HG03175 (cell line): ENCODE results near the gene OSBP2.
"Not testable (repeated sequence)": the region's sequence is repeated elsewhere in the genome, so short reads cannot be mapped to it uniquely, and the experiment has no call there.

Source experiments
- ATAC-seq: cut with Tn5 transposase; IDR thresholded peaks from one replicate; pipeline ENCODE4 v1.9.1; 2021; ENCODE audit warnings: mild to moderate bottlenecking, moderate library complexity; ENCODE audit not compliant: unreplicated experiment

The OSBP2 gene

GRCh38 chr22:30718491-30718890 lies 23.8 kb downstream of the OSBP2 start:
- no peak for ATAC-seq

- ATAC-seq, result no peak
Measured at GRCh38 chr22:30718938-30719337, 24.3 kb downstream of the OSBP2 start.

- no peak for ATAC-seq
Measured at GRCh38 chr22:30720263-30720837, 25.7 kb downstream of the OSBP2 start.

- no peak for ATAC-seq
Measured at GRCh38 chr22:30721741-30722140, 27.1 kb downstream of the OSBP2 start.

GRCh38 chr22:30728826-30729225 lies 34.2 kb downstream of the OSBP2 start:
- ATAC-seq, result no peak

- ATAC-seq, result no peak
Measured at GRCh38 chr22:30731658-30732057, 37.0 kb downstream of the OSBP2 start.

GRCh38 chr22:30732426-30732825 lies 37.8 kb downstream of the OSBP2 start:
- no peak for ATAC-seq

- no peak for ATAC-seq
Measured at GRCh38 chr22:30733181-30733631, 38.5 kb downstream of the OSBP2 start.

- ATAC-seq, result not testable (repeated sequence)
Measured at GRCh38 chr22:30740007-30740406, 45.3 kb downstream of the OSBP2 start.

- not testable (repeated sequence) for ATAC-seq
Measured at GRCh38 chr22:30740511-30740910, 45.8 kb downstream of the OSBP2 start.

- no peak for ATAC-seq
Measured at GRCh38 chr22:30742291-30743256, 47.9 kb downstream of the OSBP2 start.

GRCh38 chr22:30743257-30744020 lies 48.8 kb downstream of the OSBP2 start:
- no peak for ATAC-seq

- ATAC-seq, result no peak
Measured at GRCh38 chr22:30744224-30744623, 49.5 kb downstream of the OSBP2 start.

- no peak for ATAC-seq
Measured at GRCh38 chr22:30747493-30747892, 52.8 kb downstream of the OSBP2 start.

- no peak for ATAC-seq
Measured at GRCh38 chr22:30749272-30749671, 54.6 kb downstream of the OSBP2 start.

- no peak for ATAC-seq
Measured at GRCh38 chr22:30749849-30750248, 55.2 kb downstream of the OSBP2 start.

- no peak for ATAC-seq
Measured at GRCh38 chr22:30751529-30751928, 56.9 kb downstream of the OSBP2 start.

- ATAC-seq, result no peak
Measured at GRCh38 chr22:30752771-30753170, 58.1 kb downstream of the OSBP2 start.

- no peak for ATAC-seq
Measured at GRCh38 chr22:30753701-30754100, 59.0 kb downstream of the OSBP2 start.

GRCh38 chr22:30754521-30754920 lies 59.8 kb downstream of the OSBP2 start:
- ATAC-seq, result no peak

- no peak for ATAC-seq
Measured at GRCh38 chr22:30754971-30755758, 60.5 kb downstream of the OSBP2 start.
